Activated CD8-positive, alpha-beta memory T cell treated with anti-CD3 and anti-CD28 coated beads, Interleukin-2, amount 50 U/mL, for 1 hour (primary cell): ENCODE results near the gene MYO7A.

Source experiments
- DNase-seq: peaks from one replicate; pipeline ENCODE4 v3.0.0-alpha.2; 2020; ENCODE audit errors: extremely low read depth

The MYO7A gene

DNA sequence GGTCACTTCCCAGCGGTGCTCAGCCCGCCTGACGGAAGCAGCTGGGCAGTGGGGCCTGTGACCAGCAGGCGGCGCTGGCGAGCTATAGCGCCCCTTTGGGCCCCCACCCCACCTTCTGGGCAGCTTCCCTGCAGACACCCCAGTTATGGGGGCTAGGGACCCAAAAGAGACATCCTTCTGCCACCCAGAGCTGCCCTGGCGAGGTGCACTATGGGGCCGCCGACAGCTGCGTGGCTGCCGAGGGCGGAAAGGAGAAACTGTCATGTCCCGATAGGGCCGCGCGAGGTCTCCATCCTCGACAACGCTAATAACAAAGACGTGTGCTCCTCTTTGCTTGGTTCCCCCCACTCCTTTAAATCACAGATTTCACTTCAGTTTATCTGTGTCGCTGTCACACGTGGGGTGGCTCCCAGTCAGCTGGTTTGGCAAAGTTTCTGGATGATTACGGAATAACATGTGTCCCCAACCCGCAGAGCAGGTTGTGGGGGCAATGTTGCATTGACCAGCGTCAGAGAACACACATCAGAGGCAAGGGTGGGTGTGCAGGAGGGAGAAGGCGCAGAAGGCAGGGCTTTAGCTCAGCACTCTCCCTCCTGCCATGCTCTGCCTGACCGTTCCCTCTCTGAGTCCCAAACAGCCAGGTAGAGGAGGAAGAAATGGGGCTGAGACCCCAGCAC, 673 bp upstream of the MYO7A start:
- no peak for DNase-seq

DNA sequence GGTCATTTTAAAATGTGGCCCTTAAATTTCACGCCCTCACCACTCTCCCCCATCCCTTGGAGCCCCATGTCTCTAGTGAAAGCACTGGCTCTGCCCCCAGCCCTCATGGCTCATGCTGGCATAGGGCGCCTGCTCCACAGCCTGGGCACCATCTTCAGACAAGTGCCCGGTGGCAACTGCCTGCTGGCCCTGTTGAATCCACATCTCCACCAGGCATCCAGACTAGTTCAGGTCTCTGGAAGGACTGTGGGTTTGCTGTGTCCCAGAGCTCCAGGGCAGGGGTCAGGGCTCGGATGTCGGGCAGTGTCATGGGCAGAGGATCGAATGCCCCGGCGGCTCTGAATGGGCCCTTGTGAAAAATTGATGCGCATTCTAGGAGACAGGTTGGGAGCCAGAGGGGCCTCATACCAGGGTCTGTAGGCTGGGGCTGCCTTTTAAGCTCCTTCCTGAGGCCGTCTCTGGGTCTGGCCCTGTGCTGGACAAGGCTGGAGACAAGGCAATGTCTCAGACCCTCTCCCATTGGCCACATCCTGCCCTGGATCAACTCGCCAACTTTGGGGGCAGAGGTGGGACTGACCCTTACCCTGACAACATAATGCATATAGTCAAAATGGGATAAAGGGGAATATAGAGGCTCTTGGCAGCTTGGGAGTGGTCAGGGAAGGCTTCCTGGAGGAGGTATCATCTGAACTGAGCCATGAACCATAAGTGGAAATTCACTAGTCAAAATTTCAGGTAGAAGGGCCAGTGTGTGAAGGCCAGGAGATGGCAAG, 1.2 kb downstream of the MYO7A start:
- DNase-seq, result no peak

DNA sequence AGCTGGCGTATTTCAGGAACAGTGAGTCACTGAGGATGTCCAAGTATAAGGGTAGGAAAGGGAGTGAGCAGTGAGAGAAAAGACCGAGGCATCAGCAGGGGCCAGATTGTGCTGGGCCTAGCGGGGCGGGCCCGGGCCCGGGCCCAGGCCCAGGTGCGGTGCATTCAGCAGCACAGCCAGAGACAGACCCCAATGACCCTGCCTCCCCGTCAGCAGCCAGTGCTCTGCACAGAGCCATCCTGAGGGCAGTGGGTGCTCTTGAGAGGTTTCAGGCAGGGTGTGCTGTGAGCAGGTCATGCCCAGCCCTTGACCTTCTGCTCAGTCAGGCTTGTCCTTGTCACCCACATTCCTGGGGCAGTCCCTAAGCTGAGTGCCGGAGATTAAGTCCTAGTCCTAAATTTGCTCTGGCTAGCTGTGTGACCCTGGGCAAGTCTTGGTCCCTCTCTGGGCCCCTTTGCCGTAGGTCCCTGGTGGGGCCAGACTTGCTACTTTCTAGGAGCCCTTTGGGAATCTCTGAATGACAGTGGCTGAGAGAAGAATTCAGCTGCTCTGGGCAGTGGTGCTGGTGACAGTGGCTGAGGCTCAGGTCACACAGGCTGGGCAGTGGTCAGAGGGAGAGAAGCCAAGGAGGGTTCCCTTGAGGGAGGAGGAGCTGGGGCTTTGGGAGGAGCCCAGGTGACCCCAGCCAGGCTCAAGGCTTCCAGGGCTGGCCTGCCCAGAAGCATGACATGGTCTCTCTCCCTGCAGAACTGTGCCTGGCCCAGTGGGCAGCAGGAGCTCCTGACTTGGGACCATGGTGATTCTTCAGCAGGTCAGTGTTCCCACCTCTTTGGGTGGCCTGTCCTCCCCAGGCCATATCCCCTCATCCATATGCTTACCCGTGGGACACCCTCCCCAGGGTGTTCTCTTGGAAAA, 2.1 kb downstream of the MYO7A start:
- no peak for DNase-seq

DNA sequence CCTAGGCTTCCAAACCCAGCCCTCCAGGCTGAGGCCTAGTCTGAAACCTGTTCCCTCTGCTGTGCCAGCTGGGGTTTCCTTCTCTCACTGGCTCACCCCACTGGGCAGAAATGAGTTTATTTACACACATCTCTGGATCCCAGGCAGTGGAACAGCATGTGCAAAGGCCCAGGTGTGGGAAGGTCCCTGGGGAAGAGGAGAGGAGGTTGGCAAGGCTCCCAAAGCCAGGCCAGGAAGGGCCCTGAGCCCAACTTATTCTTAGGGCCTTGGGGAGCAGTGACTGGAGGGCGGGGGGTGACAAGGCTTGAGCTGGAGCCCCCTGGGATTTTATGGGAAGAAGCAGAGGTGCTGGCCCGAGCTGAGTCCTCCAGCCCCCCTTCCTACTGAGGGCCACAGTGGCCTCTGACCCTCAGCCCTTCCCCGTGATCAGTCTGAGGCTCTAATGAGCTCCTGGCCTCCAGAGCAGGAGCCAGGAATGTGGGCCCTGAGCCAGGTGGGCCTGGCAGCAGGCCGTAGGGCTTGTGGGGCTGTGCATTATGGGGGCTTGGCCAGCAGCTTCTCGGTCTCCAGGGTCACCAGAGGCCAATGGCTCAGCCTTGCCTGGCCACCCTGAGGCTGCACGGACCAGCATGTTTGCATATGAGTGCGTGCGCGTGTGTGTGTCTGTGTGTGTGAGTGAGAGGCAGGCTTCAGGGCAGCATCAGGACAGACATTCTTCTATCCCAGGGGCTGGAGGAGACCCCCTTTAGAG, 2.9 kb downstream of the MYO7A start:
- DNase-seq, result no peak

DNA sequence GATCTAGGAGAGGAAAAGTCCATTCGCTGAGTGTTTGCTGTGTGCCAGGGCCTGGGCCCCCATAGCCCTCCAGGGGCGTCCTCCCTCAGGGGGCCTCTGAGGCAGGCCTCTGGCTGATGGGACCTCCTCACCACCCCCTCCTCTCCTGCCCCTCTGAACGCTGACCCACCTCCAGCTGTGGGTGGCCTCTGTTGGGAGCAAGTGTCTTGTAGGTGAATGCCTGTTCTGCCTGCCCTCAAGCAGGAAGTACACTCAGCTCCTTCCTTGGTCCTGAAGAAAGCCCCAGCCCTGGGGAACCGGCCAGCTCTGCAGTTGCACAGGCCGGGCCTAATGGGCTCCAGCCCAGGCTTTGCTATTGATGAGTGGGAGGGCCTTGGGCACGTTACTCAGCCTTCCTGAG, 3.5 kb downstream of the MYO7A start:
- DNase-seq, result no peak

DNA sequence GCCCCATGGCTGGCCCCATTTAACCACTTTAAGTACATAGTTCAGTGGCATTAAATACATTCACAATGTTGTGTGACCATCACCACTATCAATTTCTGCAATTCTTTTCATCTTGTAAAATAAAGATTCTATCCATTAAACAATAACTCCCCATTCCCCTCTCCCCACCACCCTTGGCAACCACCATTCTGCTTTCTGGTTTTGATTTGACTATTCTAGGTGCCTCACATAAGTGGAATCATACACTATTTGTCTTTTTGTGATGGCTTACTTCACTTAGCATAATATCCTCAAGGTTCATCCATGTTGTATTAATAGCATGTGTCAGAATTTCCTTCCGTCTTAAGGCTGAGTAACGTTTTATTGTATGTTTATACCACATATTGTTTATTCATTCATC, 7.0 kb downstream of the MYO7A start:
- no peak for DNase-seq

DNA sequence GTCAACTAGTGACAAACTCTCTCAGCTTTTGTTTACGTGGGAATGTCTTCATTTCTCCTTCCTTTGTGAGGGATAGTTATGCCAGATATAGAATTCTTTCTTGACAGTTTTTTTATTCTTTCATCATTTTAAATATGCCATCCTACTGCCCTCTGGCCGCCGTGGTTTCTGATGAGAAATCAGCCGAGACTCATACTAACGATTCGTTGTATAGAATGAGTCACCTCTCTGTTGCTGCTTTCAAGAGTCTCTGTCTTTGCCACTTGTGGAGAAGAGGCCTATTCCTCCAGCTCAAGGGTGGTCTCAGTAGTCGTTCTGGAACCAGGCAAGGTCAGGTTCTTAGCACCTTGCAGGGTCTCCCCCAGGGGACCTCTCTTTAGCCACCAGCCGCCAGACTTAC, 8.0 kb downstream of the MYO7A start:
- no peak for DNase-seq

DNA sequence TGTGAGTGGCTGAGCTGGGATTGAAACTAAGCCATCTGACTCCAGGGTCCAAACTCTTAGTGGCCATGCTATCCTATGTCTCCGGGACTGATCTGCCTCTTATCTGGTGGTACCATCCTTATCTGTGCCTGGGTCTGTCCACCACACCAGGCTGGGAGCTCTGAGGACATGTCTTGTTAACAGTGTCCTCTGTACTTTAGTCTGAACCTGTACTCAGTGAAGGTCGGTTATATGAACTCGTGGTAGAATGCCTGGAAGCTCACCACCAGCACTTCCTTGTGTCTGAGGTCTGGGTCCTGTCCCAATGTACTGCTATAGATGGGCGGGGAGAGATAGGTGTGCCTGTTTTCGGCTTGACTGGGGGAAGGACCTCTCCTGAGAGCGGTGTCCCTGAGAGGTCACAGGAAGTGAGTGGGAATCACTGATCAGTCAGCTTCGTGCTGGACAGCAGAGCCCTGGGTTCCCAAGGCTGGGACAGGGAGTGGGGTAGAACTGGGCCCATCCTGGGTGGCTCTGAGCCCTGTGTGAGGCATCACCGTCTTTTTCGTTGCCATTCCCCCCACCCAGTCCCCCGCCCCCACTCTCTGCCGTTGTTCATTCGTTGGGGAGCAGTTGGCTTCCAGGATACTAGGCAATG, 8.9 kb downstream of the MYO7A start:
- no peak for DNase-seq

DNA sequence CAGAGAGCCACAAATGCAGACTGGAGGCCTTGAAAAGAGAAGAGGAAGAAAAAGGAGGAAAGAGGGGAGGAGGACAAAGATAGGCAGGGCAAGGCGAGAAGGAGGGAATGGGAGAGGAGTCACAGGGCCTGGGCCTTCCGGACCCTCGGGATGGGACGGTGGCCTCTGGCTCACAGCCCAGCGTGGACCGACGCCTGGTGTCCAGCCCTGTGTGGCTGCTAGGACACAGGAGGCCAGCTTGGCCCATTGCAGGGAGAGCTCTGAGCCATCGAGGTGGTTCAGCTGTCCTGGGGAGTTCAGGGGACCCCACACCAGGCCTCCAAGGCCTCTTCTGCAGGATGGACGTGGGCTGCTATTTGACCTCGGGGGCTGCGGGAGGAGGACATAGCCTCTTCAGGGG, 9.4 kb downstream of the MYO7A start:
- no peak for DNase-seq

DNA sequence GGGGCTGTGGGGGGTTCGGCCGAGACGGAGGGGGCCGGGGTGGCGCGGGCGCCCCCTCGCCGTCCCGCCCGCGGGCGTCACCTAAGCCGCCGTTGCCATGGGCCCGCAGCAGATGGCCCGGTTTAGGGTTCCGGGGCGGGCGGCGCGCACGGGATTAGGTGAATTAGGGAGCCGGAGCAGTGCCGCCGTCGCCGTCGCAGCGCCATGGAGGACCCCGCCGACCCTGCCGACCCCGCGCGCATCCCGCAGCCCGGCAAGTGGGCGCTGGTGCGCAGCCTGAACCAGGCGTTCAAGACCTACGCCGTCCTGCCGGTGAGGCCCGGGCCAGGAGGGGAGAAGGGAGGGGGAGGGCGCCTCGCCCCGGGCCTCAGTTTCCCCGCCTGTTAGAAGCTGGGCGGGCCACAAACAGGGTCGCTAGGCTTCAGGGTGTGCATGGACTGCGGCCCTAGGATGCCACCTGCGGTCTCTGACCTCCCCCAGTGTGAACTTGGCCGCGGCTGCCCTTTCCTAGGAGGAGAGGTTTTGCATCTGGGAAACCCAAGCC, 10.1 kb downstream of the MYO7A start:
- DNase-seq, result no peak

DNA sequence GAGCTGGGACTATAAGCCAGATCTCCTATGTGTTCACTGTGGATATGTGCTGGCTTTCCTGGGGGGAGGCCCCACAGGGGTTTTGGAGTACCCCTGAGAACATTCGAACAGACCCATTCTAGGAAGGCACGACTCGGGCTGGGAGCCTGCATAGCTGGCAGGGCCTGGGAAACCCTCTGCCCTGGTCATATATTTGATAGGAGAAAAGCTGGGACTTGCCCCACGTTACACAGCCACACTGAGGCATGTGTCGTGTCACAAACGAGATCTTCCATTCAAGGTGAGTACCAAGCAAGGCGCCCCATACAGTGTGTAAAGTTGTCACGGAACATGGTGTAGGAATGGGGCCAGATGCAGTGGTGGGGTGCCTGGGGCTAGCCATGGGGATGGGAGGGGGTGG, 11.2 kb downstream of the MYO7A start:
- DNase-seq, result no peak

DNA sequence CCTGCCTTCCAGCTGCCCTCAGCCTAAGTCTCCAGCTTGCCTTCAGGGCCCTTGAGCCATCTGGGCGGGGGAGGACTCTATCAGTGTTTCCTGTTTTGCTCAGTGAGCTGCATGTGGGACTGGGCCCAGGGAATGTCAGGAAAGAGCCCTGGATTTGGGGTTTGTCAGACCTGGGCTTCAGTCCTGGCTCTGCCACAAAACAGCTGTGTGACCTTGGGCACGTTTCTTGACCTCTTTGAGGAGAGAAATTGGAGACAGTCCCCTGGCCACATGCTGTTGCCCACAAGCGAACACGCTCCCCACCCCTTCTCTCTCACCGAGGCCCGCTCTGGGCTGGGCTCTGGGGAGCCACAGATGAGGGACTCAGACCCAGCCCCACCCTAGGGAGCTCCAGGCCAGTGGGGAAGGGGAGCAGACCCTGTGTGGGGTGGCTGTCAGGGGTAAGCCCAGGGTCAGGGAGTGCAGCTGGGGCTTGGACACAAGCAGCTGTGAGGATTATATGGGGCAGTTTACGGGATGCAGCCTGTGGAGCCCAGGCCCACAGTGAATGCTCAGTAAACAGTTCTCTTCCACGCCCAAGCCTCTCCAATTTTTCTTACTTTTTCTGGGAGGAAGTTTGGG, 12.3 kb downstream of the MYO7A start:
- DNase-seq, result no peak

DNA sequence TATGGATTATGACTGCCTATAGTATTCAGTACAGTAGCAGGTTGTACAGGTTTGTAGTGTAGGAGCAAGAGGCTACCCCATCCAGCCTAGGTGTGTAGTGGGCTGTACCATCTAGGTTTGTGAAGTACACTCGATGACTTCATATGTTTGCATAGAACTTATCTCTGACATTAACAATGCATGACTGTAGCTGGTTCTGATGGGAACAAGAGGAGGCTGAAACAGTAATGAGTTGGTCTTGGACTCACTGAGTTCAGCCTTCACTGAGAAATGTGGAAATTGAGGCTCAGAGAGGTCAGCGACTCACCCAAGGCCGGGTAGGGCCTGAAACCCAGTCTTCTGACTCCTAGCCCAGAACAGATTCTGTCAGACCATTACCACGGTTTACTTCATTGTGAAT, 13.0 kb downstream of the MYO7A start:
- no peak for DNase-seq

DNA sequence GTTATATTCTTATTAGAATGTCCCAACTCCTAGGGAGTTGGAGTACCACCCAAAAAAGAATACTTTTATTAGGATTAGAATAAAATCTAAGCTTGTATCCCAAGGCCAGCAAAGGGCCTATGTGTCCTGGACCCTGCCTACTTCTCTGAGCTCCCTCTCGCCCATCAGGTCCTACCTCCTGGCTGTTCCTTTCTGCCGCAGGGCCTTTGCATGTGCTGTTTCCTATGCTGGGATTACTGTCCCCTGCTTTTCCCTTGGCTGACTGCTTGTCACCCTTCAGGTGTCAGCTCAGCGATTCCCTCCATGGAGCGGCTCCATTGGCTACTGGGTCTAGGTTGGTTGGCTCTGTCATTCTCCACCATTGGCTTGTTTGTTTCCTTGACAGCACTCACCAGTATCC, 13.4 kb downstream of the MYO7A start:
- DNase-seq, result no peak

DNA sequence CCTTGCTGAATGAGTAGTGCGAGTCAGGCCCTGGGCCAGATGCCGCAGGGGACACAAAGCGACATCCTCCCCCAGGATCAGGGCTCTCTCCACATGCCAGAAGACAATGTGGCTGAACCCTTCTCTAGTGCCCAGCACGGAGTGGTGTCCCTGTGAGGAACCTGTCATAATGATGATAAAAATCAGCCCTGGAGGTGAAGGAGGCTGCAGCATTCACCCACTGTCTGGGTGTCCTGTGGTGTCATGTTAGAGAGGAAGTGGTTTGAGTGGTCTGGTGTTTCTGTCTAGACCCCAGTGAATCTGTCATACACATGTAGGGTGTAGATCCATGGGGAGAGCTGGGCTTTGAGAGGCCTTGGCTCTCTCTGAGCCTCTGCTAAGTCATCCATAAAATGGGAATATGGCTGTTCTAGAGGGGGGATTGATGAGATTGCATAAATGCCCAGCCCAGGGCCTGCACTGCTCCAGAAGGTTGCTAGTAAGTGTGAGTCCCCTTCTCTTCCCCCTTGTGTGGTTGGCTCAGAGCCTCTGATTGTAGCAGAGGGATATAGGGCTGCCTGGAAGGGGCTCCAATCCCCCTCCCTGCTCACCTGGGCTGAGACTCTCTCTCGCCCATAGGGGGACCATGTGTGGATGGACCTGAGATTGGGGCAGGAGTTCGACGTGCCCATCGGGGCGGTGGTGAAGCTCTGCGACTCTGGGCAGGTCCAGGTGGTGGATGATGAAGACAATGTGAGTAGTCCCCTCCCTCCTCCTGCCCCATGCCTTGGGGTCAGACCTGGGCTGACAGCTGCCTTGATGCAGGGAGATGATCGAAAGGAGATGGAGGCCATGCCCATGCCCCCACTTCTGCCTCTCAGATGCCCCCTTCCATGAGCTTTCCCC, 14.3 kb downstream of the MYO7A start:
- DNase-seq, result no peak

DNA sequence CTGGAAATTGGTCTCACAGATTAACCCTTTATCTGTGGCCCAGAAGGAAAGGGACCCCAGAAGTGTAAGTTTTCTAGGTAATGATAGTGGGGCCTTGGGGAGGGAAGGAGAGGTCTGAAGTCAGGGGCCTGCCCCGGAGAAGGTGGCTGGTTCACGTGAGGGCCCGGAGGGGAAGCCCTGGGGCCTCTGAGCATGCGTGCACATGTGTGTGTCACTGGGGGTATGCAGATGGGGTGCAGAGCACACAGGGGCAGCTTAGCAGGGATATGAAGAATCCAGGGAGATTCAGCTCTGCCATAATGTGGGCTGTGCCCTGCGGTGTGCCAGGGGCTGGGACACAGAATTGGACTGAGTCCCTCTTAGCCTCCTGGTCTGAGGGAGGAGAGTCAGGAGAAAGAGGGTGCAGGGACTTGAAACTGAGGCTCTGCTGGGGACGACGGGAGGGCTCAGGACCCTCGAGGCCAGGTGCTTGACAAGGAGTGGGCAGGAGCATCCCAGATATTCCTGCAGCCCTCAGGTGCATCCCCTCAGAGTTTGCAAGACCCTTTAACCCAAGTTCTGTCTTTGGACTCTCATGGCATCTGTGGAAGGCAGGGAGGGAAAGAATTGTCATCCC, 15.5 kb downstream of the MYO7A start:
- DNase-seq, result no peak

DNA sequence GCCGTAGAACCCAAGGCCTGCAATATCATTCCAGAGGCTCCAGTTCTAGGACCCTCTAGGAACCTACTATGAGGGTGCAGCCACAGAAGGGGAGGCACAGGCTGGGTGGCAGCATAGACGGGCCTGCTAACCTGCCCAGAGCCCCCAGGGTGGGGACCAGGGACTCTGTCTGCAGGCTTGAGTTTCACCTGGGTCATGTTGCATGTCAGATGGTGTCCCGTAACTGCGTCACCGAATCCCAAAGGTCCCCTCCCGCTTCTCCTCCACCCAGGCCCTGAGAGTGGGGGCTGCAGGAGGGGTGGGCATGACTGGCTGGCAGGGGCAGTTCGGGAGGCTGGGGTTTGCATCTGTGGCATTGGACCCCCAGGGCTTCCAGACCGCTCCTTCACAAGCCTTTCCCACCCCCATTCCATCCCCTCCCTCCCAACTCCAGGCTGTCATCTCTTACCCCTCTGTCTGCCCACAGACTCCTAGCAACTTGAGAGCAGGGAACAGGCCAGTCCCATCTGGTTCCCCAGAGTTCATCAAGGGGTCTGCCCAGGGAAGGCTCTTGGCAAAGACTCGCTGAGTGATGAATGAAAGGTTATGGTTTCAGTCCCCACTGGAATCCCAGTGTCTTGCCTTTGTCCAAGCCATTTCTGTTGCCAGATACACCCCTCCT, 16.3 kb downstream of the MYO7A start:
- DNase-seq, result no peak

DNA sequence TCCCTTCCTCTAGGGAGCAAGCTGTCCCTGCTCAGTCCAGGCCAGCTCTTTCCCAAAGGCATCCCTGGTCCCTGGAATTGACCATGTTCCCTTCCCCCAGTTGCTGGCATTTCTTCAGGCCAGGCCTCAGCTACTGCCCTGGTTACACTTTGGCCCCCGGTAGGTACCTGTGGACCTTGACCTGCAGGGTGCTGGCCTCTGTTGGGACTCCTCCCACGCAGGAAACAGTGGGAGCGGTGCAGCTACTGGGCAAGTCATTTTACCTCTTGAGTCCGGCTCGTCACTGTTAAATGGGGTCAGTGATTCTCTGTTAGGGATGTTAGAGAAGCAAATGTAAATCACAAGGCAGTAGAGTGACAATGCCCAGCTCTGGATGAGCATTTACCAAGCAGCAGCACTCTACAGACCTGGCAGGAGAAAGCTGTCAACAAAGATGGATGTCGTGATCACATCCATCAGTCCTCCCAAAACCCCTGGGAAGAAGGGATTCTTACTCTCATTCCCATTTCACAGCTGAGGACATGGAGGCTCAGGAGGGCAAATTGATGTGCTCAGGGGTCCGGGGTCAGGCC, 16.9 kb downstream of the MYO7A start:
- no peak for DNase-seq
